Mucosa of descending colon (tissue), 3 donors: Measurements from ENCODE around the gene PLEKHA4. TPM values are rescaled to one million over a fixed set of nuclear protein-coding genes. Genes with fewer than 3 reads are reported as not detected.

Experiments
- ATAC-seq: fragments of 200-7000 bp; cut with Tn5 transposase; one replicate; pipeline ENCODE4 v1.9.1; 2020; ENCODE audit warnings: mild to moderate bottlenecking, moderate library complexity
- DNase-seq, 3 donors: peaks; one replicate each; pipeline ENCODE4 v3.0.0-alpha.2; 2020
- H3K36me3 ChIP-seq: fragments of 200-600 bp; one replicate; pipeline ENCODE4 v1.8.0; 2021; ENCODE audit warnings: low read depth, mild to moderate bottlenecking
- H3K4me1 ChIP-seq: fragments of 200-600 bp; one replicate; pipeline ENCODE4 v1.8.0; 2021; ENCODE audit warnings: low read depth, mild to moderate bottlenecking
- H3K4me3 ChIP-seq: fragments of 200-600 bp; one replicate; pipeline ENCODE4 v1.8.0; 2021; ENCODE audit warnings: mild to moderate bottlenecking
- H3K9me3 ChIP-seq: fragments of 200-600 bp; one replicate; pipeline ENCODE4 v1.8.0; 2021; ENCODE audit warnings: mild to moderate bottlenecking
- intact Hi-C, 2 donors: fragments of 100-400 bp; cut with DNase I in 1 of 2; cut with micrococcal nuclease in 1 of 2; formaldehyde crosslinking; loops; one replicate each; pipeline versions ENCODE4 v1.11.0 to v1.11.1; 2022; cut with DNase I, micrococcal nuclease
- total RNA-seq, 3 donors: library from RNA; stranded (reverse); fragmentation: NEBNext Ultra II Directional in 2 of 3; extraction: Animal tissue kit (Norgen Biotek cat#: 25700) in 2 of 3; gene quantifications; one replicate each; pipeline versions ENCODE4 v1.2.1 to v1.2.4, GENCODE V29; 2021 to 2023
- TF ChIP-seq, protein P1 (sequence below): fragments of 200-600 bp; IDR thresholded peaks from one replicate; pipeline ENCODE4 v1.8.0; 2022; ENCODE audit warnings: antibody characterized with exemption, mild to moderate bottlenecking
- donor health status: DM: no; HTN: no; CAD: no; lungs with moderate emphysema.
- donor health status: DM: no; HTN: no; CAD: no.
- donor health status: DM: no; HTN: yes; CAD: no.

PLEKHA4 gene
- total RNA-seq, 3 donors from 2014 or later: 4.6 to 30.2 (median 21.5) TPM

DNA sequence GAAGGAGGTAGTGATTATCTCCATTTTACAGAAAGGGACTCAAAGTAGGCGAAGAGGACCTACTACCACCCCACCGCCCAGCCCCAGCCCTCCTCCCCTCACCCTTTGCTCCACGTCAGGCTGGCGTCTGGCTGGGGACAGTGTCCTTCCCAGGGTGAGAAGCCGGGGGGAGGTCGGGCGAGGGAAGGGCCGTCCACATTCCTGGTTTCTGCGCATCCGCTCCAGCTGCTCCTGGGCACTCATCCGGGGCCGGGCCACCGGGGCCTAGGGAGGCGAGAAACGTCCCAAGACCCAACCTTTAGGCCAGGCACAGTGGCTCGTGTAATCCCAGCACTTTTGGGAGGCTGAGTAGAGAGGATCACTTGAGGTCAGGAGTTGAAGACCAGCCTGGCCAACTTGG is 27.4 kb downstream of the PLEKHA4 start:
- TF ChIP-seq, protein P1, sequence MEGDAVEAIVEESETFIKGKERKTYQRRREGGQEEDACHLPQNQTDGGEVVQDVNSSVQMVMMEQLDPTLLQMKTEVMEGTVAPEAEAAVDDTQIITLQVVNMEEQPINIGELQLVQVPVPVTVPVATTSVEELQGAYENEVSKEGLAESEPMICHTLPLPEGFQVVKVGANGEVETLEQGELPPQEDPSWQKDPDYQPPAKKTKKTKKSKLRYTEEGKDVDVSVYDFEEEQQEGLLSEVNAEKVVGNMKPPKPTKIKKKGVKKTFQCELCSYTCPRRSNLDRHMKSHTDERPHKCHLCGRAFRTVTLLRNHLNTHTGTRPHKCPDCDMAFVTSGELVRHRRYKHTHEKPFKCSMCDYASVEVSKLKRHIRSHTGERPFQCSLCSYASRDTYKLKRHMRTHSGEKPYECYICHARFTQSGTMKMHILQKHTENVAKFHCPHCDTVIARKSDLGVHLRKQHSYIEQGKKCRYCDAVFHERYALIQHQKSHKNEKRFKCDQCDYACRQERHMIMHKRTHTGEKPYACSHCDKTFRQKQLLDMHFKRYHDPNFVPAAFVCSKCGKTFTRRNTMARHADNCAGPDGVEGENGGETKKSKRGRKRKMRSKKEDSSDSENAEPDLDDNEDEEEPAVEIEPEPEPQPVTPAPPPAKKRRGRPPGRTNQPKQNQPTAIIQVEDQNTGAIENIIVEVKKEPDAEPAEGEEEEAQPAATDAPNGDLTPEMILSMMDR: no peak
- H3K36me3 ChIP-seq: no peaks in the 10 kb centered on the region
- ATAC-seq (no peak), DNase-seq (no peak)
- no peaks in the 10 kb centered on the region for H3K9me3 ChIP-seq
- peaks cover 2% of the 10 kb centered on the region for H3K4me1 ChIP-seq
- intact Hi-C loops: no loop called here
- no peak overlapping the region for H3K4me3 ChIP-seq

DNA sequence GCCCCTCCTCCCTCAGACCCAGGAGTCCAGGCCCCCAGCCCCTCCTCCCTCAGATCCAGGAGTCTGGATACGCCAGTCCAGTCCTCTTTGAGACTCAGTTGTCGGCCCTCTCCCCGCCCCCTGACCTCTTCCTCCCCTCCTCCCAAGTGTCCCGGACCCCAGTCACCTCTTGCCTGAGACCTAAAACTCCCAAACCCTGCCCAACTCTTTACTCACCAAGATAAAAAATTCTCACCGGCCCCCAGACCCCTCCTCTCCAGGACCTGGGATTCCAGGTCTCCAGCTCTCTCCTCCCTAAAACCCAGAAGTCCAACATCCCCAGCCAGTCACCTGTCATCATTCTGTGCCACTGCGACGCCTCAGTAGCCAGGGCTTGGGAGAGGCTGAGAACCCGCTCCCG is 30.7 kb downstream of the PLEKHA4 start:
- H3K4me3 ChIP-seq: no peak overlapping the region
- no peak for ATAC-seq
- H3K9me3 ChIP-seq: no peaks in the 10 kb centered on the region
- DNase-seq: no peak
- TF ChIP-seq, protein P1: no peak
- peaks cover 8% of the 10 kb centered on the region for H3K4me1 ChIP-seq
- intact Hi-C loops: loop anchor here (5.0 kb wide), 2 partner anchors 40 to 45 kb away; no protein-coding TSS in a partner anchor
- no peaks in the 10 kb centered on the region for H3K36me3 ChIP-seq

DNA sequence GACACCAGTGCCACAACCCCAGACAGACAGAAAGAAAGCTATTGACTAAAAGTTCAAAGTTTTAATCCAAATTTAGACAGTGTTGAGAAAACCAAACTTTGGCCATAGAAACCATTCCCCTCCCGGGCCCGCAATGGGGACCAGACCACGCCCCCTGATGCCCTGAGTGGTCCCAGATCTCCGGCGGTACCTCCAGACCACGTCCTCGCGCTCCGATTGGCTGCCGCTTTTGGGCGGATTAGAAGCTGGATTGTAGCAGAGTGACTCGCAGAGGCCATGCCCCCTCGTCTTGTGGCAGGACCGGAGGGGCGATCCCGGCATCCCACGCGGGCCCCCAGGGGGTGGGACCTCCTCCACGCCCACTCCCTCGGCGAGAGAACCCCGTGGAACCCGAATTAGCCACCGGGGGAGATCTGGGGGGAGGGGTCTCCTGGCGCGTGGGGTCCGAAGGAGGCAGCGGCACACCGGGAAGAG is 31.3 kb downstream of the PLEKHA4 start:
- Histone ChIP-seq H3K36me3 (no peaks in the 10 kb centered on the region), H3K4me3 (no peak overlapping the region), H3K9me3 (no peaks in the 10 kb centered on the region), H3K4me1 (peaks cover 8% of the 10 kb centered on the region)
- DNase-seq (peak; percentile 61 to 84 (median 77)), ATAC-seq (peak; percentile 58)
- TF ChIP-seq, protein P1: no peak
- intact Hi-C loops: loop anchor here (5.0 kb wide), 2 partner anchors 40 to 45 kb away; no protein-coding TSS in a partner anchor

DNA sequence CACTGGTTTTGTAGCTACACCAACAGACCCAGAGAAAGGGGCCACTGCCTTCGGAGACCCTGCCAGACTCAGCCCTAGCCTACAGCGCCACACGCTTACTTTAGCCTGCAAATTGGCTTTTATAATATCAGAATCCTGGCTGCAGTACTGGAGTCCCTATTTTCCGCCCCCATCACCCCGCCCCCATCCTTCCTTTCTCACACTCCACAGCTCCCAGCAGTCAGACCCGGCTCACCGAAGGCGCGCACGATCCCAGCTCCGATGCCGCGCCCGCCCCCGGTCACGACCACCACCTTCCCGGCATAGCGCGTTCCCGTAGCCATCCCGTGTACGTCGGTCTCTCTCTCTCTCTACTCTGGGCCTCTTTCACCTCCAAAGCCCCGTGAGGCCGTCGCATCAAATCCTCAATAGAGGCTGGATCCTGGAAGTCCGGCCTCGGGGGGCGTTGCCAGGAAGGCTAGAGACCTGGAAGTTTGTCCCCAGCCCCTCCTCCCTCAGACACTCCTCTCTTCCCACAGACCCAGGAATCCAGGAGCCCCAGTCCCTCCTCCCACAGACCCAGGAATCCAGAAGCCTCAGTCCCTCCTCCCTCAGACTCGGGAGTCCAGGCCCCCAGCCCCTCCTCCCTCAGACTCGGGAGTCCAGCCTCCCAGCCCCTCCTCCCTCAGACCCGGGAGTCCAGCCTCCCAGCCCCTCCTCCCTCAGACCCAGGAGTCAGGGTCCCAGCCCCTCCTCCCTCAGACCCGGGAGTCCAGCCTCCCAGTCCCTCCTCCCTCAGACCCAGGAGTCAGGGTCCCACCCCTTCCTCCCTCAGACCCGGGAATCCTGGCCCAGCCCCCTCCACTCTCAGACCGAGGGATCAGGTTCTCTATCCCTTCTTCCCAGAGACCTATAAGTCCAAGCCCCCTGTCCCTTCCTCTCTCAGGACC is 32.1 kb downstream of the PLEKHA4 start, which contains the start of gene HSD17B14:
HSD17B14 (minus strand) TSS at position 403 of the 929 bp plus-strand sequence; CDS start at position 323, 80 bp downstream.
- intact Hi-C loops: loop anchor here (5.0 kb wide), 2 partner anchors 39 to 44 kb away; no protein-coding TSS in a partner anchor
- Histone ChIP-seq H3K9me3 (no peaks in the 10 kb centered on the region), H3K4me1 (peaks cover 8% of the 10 kb centered on the region), H3K4me3 (no peak within 1 kb of the TSS), H3K36me3 (no peaks in the 10 kb centered on the region)
- DNase-seq: no peak
- TF ChIP-seq, protein P1: peak; percentile 20
- ATAC-seq: no peak

DNA sequence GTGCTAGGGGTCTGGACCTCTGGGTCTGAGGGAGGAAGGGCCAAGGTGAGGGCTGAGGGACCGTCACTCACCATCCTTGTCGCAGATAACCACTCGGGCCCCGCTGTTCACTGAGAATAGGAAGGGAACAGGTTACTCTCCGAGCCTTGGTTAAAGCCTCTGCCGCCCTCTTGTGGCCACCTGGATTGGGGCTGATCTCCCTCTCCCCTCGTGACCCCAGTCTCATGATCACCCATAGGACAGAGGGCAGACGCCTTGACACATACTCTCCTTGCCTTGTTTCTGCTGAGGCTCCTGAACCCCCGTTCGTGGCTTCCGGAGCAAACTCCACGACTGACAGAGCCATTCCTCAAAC is 32.7 kb downstream of the PLEKHA4 start:
- TF ChIP-seq, protein P1: peak; percentile 75
- ATAC-seq: peak; percentile 99
- DNase-seq: peak; percentile 91 to 99 (median 96)
- Histone ChIP-seq H3K4me3 (no peak overlapping the region), H3K9me3 (no peaks in the 10 kb centered on the region), H3K36me3 (no peaks in the 10 kb centered on the region), H3K4me1 (peaks cover 8% of the 10 kb centered on the region)
- intact Hi-C loops: loop anchor here (5.0 kb wide), 2 partner anchors 38 to 43 kb away; no protein-coding TSS in a partner anchor
